PC-3 (cell line): Measurements from ENCODE around the gene HDGF.

Experiments used
- EZH2phosphoT487 ChIP-seq: fragments of 300-600 bp; sonication (generic); IDR thresholded peaks from 2 replicates; pipeline ENCODE4 v1.6.1; 2018; ENCODE audit warnings: mild to moderate bottlenecking, antibody characterized with exemption, low read length, borderline replicate concordance
- TF ChIP-seq, protein P1 (sequence below): fragments of 300-600 bp; sonication (generic); conservative IDR thresholded peaks from 2 replicates; pipeline ENCODE4 v1.5.1; 2017; ENCODE audit warnings: antibody characterized with exemption, low read depth, mild to moderate bottlenecking, low read length

DNA sequence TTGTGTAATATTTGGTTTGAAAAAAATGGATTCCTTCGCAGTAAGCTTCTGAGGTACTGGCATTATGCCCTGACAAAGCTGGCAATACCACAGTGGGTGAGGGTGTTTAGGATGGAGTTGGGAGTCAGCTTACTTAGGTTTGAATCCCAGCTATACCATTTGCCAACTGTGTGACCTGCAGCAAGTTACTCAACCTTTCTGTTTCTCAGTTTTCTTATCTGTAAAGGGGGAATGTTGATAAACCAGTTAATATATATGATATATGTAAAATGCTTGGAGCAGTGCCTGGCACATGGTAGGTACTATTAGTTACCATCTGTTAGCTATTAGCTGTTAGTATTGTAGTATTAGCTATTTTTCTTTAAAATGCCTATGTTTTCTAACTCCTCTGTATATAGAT lies 4.9 kb upstream of the HDGF start:
- TF ChIP-seq, protein P1, sequence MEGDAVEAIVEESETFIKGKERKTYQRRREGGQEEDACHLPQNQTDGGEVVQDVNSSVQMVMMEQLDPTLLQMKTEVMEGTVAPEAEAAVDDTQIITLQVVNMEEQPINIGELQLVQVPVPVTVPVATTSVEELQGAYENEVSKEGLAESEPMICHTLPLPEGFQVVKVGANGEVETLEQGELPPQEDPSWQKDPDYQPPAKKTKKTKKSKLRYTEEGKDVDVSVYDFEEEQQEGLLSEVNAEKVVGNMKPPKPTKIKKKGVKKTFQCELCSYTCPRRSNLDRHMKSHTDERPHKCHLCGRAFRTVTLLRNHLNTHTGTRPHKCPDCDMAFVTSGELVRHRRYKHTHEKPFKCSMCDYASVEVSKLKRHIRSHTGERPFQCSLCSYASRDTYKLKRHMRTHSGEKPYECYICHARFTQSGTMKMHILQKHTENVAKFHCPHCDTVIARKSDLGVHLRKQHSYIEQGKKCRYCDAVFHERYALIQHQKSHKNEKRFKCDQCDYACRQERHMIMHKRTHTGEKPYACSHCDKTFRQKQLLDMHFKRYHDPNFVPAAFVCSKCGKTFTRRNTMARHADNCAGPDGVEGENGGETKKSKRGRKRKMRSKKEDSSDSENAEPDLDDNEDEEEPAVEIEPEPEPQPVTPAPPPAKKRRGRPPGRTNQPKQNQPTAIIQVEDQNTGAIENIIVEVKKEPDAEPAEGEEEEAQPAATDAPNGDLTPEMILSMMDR, result no peak
- TF ChIP-seq EZH2phosphoT487, result no peak
